ENCODE data around the gene OPN1LW.
"Not testable (repeated sequence)": the region's sequence is repeated elsewhere in the genome, so short reads cannot be mapped to it uniquely, and the experiment has no call there.

OPN1LW gene

GRCh38 chrX:154135458-154136229 is 8.4 kb upstream of the OPN1LW start:
- no peak for DNase-seq (ENCODE audit: low spot score)

GRCh38 chrX:154136627-154137161 is 7.3 kb upstream of the OPN1LW start:
- DNase-seq (ENCODE audit: low spot score): peak; percentile 28

- no peak for DNase-seq (ENCODE audit: low spot score)
These were observed 5.2 kb upstream of the OPN1LW start for GRCh38 chrX:154138857-154139256.

- no peak for DNase-seq (ENCODE audit: low spot score)
These were observed 3.8 kb upstream of the OPN1LW start for GRCh38 chrX:154140206-154140605.

GRCh38 chrX:154140742-154141141 is 3.3 kb upstream of the OPN1LW start:
- DNase-seq (ENCODE audit: low spot score): no peak

- no peak for DNase-seq (ENCODE audit: low spot score)
These were observed 1.7 kb upstream of the OPN1LW start for GRCh38 chrX:154142386-154142785.

- DNase-seq (ENCODE audit: low spot score): no peak
These were observed 895 bp upstream of the OPN1LW start for GRCh38 chrX:154142950-154143745.

GRCh38 chrX:154151030-154151429 is 7.0 kb downstream of the OPN1LW start:
- not testable (repeated sequence) for DNase-seq (ENCODE audit: low spot score)

GRCh38 chrX:154156221-154156620 is 12.2 kb downstream of the OPN1LW start:
- DNase-seq (ENCODE audit: low spot score): not testable (repeated sequence)

GRCh38 chrX:154157207-154157606 is 13.2 kb downstream of the OPN1LW start:
- DNase-seq (ENCODE audit: low spot score): not testable (repeated sequence)

- DNase-seq (ENCODE audit: low spot score): not testable (repeated sequence)
These were observed 15.3 kb downstream of the OPN1LW start for GRCh38 chrX:154159345-154159744.

GRCh38 chrX:154164902-154165301 is 20.9 kb downstream of the OPN1LW start:
- not testable (repeated sequence) for DNase-seq (ENCODE audit: low spot score)

GRCh38 chrX:154168384-154168783 is 24.3 kb downstream of the OPN1LW start:
- DNase-seq (ENCODE audit: low spot score): not testable (repeated sequence)

GRCh38 chrX:154172535-154172943 is 28.5 kb downstream of the OPN1LW start:
- DNase-seq (ENCODE audit: low spot score): not testable (repeated sequence)

GRCh38 chrX:154174356-154174755 is 30.3 kb downstream of the OPN1LW start:
- not testable (repeated sequence) for DNase-seq (ENCODE audit: low spot score)

GRCh38 chrX:154182296-154182695 is 38.3 kb downstream of the OPN1LW start, which contains the start of gene OPN1MW:
TSS of gene OPN1MW (plus strand) at chrX:154182596. CDS start at chrX:154182678, 82 bp downstream.
- not testable (repeated sequence) for DNase-seq (ENCODE audit: low spot score)

- DNase-seq (ENCODE audit: low spot score): not testable (repeated sequence)
These were observed 39.8 kb downstream of the OPN1LW start for GRCh38 chrX:154183794-154184193.

- not testable (repeated sequence) for DNase-seq (ENCODE audit: low spot score)
These were observed 48.8 kb downstream of the OPN1LW start for GRCh38 chrX:154192846-154193245.

- DNase-seq (ENCODE audit: low spot score): not testable (repeated sequence)
These were observed 50.3 kb downstream of the OPN1LW start for GRCh38 chrX:154194316-154194715.

- DNase-seq (ENCODE audit: low spot score): not testable (repeated sequence)
These were observed 52.4 kb downstream of the OPN1LW start for GRCh38 chrX:154196466-154196865.

Measured in COLO829 (cell line).